HG03039 (cell line): ENCODE measurements around the gene FKBP1A.

ENCODE experiments used
- ATAC-seq: cut with Tn5 transposase; IDR thresholded peaks from one replicate; pipeline ENCODE4 v1.9.1; 2021; ENCODE audit warnings: mild to moderate bottlenecking, moderate library complexity; ENCODE audit not compliant: unreplicated experiment

The FKBP1A gene

GRCh38 chr20:1388741-1389483, 3.9 kb downstream of the FKBP1A start:
- no peak for ATAC-seq

- ATAC-seq: no peak
Measured at GRCh38 chr20:1388253-1388652, 4.6 kb downstream of the FKBP1A start.

GRCh38 chr20:1386323-1386722, 6.5 kb downstream of the FKBP1A start:
- ATAC-seq: no peak

- ATAC-seq: no peak
Measured at GRCh38 chr20:1383623-1384404, 9.0 kb downstream of the FKBP1A start.

GRCh38 chr20:1382670-1383069, 10.2 kb downstream of the FKBP1A start:
- no peak for ATAC-seq

- no peak for ATAC-seq
Measured at GRCh38 chr20:1381753-1382591, 10.9 kb downstream of the FKBP1A start.

- ATAC-seq: no peak
Measured at GRCh38 chr20:1378735-1379125, 14.1 kb downstream of the FKBP1A start.

GRCh38 chr20:1377984-1378734, 14.7 kb downstream of the FKBP1A start:
- no peak for ATAC-seq

- ATAC-seq: no peak
Measured at GRCh38 chr20:1377341-1377871, 15.4 kb downstream of the FKBP1A start.

- no peak for ATAC-seq
Measured at GRCh38 chr20:1376408-1377270, 16.2 kb downstream of the FKBP1A start.

GRCh38 chr20:1376007-1376406, 16.8 kb downstream of the FKBP1A start:
- no peak for ATAC-seq

- ATAC-seq: no peak
Measured at GRCh38 chr20:1375515-1375914, 17.3 kb downstream of the FKBP1A start.

GRCh38 chr20:1374246-1374645, 18.6 kb downstream of the FKBP1A start:
- no peak for ATAC-seq

- ATAC-seq: no peak
Measured at GRCh38 chr20:1373614-1374013, 19.2 kb downstream of the FKBP1A start.

- ATAC-seq: no peak
Measured at GRCh38 chr20:1373036-1373435, 19.8 kb downstream of the FKBP1A start.

GRCh38 chr20:1371830-1372539, 20.9 kb downstream of the FKBP1A start:
- ATAC-seq: no peak

GRCh38 chr20:1371202-1371782, 21.6 kb downstream of the FKBP1A start:
- no peak for ATAC-seq

GRCh38 chr20:1370548-1371110, 22.2 kb downstream of the FKBP1A start:
- ATAC-seq: no peak
